Measurements from ENCODE around the gene CHPF. TPM values are rescaled to one million over a fixed set of nuclear protein-coding genes. Genes with fewer than 3 reads are reported as not detected.

The CHPF gene
- total and polyA plus RNA-seq, 4 donors: 61.2 to 86.6 (median 76.6) TPM

GRCh38 chr2:219569041-219569440, 25.4 kb upstream of the CHPF start:
- H3K4me1 ChIP-seq (ENCODE audit: control insufficient read depth, insufficient read depth, low read length): peaks cover 19% of the 10 kb centered on the region
- no peaks in the 10 kb centered on the region for H3K27me3 ChIP-seq (ENCODE audit: control insufficient read depth, insufficient read depth, low read length)
- H3K9me3 ChIP-seq (ENCODE audit: control insufficient read depth, insufficient read depth, low read length): no peaks in the 10 kb centered on the region
- H3K4me3 ChIP-seq (ENCODE audit: low read depth, low read length): no peak overlapping the region
- H3K36me3 ChIP-seq (ENCODE audit: control insufficient read depth, insufficient read depth, low read length): peaks cover 46% of the 10 kb centered on the region
- WGBS (ENCODE audit: insufficient coverage): 82% methylated on average over 3 of the region's 6 CpGs
- no peak overlapping the region for H3K27ac ChIP-seq (ENCODE audit: low read depth, low read length)
- no peak for DNase-seq (ENCODE audit: low read depth in 4 of 6, low spot score in 6 of 6)

DNA sequence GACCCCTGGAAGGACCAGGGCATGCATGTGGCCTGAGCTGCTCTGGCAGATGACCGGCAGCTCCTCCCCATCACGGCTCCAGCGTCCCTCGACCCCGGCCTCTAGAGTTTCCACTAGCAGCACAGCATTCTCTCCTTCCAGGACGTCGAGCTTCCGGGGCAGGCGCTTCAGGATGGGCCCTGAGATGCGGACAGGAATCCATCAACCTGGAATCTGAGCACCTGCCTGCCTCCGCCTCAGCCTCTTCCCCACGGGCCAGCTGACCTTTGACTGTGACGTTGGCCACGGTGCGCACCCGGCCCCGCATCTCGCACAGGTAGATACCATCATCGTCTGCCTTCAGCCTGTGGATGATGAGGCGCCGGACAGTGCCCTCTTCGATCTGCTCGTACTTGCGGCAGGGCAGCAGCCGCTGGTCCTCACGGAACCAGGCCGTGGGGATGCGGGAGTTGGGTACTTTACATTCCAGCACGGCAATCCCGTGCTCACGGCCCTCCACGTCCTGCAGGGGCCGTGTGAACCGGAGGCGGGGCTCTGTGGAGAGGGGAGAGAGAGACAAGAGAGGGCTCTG, 24.3 kb upstream of the CHPF start:
- Histone ChIP-seq H3K36me3 (ENCODE audit: control insufficient read depth, insufficient read depth, low read length) (peaks cover 58% of the 10 kb centered on the region), H3K4me3 (ENCODE audit: low read depth, low read length) (no peak overlapping the region), H3K4me1 (ENCODE audit: control insufficient read depth, insufficient read depth, low read length) (peaks cover 19% of the 10 kb centered on the region), H3K9me3 (ENCODE audit: control insufficient read depth, insufficient read depth, low read length) (no peaks in the 10 kb centered on the region), H3K27ac (ENCODE audit: low read depth, low read length) (no peak overlapping the region), H3K27me3 (ENCODE audit: control insufficient read depth, insufficient read depth, low read length) (no peaks in the 10 kb centered on the region)
- WGBS (ENCODE audit: insufficient coverage): 87% methylated on average over 34 of the region's 35 CpGs
- DNase-seq (ENCODE audit: low read depth in 4 of 6, low spot score in 6 of 6): no peak

DNA sequence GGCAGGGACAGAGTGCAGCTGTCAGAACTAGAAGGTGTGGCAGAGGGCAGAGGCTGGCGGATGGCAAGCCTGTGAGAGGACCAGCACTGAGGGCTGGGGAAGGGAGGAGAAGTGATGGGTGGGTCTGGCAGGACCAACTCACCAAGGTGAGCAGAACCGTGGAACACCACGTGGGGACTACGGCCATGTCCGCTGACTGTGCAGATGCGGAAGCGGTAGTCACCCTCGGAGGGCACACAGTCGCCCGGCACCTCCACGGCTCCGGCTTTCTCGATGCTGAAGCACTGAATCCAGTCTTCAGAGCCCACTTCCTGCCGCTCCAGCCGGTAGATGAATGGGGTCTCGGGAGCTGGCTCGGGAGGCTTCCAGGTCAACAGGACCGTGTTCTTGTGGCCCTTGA, 23.5 kb upstream of the CHPF start:
- no peaks in the 10 kb centered on the region for H3K27me3 ChIP-seq (ENCODE audit: control insufficient read depth, insufficient read depth, low read length)
- peaks cover 65% of the 10 kb centered on the region for H3K36me3 ChIP-seq (ENCODE audit: control insufficient read depth, insufficient read depth, low read length)
- no peak for DNase-seq (ENCODE audit: low read depth in 4 of 6, low spot score in 6 of 6)
- H3K9me3 ChIP-seq (ENCODE audit: control insufficient read depth, insufficient read depth, low read length): no peaks in the 10 kb centered on the region
- H3K27ac ChIP-seq (ENCODE audit: low read depth, low read length): no peak overlapping the region
- WGBS (ENCODE audit: insufficient coverage): 92% methylated on average over 18 of the region's 18 CpGs
- H3K4me3 ChIP-seq (ENCODE audit: low read depth, low read length): no peak overlapping the region
- H3K4me1 ChIP-seq (ENCODE audit: control insufficient read depth, insufficient read depth, low read length): peaks cover 15% of the 10 kb centered on the region

DNA sequence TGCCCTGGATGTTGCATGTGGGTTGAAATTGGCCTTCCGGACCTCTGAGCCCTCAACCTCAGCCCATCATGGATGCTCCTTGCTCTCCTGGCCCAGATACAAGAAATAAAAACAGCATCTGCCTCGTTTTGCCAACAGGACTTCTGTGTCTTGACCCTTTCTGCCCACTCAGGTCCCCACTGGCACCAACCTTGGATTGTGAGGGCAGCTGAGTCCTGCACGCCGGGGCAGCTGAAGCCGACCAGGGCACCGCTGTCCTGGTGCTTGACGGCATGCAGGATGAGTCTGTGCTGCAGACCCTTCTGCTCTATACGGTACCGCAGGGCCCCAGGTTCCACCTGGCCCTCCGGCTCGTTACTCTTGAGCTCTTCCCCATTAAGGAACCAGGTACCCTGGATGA, 23.0 kb upstream of the CHPF start:
- H3K27ac ChIP-seq (ENCODE audit: low read depth, low read length): no peak overlapping the region
- no peaks in the 10 kb centered on the region for H3K9me3 ChIP-seq (ENCODE audit: control insufficient read depth, insufficient read depth, low read length)
- 97% methylated on average over 10 of the region's 11 CpGs for WGBS (ENCODE audit: insufficient coverage)
- H3K4me3 ChIP-seq (ENCODE audit: low read depth, low read length): no peak overlapping the region
- H3K4me1 ChIP-seq (ENCODE audit: control insufficient read depth, insufficient read depth, low read length): peaks cover 10% of the 10 kb centered on the region
- DNase-seq (ENCODE audit: low read depth in 4 of 6, low spot score in 6 of 6): no peak
- H3K27me3 ChIP-seq (ENCODE audit: control insufficient read depth, insufficient read depth, low read length): no peaks in the 10 kb centered on the region
- H3K36me3 ChIP-seq (ENCODE audit: control insufficient read depth, insufficient read depth, low read length): peaks cover 70% of the 10 kb centered on the region

DNA sequence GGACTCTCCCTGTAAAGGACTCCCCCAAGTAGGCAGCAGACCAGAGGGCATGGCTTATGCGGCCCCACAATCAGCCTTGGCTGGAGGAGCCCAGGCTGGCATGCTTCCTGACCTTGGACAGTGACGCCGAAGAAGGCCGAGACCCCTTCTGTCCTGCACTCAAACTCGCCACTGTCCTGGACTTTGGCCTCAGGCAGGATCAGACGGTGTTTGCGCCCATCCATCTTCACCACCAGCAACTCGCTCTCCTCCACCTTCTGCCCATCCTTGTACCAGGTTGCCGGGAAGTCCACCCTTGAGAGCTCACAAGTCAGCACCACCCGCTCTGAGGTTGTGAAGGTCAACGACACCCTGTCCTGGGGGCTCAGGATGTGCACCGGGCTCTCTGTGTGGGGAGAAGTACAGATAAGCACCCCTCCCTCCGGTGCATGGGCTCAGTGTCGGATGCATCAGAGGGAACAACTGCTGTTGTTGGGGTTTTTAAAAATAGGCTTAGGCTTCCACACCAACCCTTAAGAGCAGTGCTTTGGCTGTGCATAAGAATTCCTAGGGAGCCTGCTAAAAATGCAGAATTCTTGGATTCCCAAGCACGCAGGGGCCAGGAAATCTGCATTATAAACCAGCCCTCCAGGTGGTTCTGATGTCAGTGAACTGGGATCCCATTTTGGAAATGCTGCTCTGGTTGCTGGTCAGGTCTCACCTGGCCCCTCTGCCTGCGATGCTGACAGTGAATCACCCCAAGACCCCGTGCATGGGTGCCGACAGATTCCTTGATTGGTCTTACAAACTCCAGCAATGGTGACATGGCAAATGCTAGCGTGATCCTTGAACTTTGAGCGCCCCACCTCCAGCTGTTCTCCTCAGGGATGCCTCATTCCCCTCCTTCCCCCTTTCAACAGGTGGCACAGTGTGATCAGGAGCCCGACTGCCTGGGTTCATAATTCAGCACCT, 21.8 kb upstream of the CHPF start:
- 74% methylated on average over 16 of the region's 21 CpGs for whole genome bisulfite sequencing (ENCODE audit: insufficient coverage)
- H3K36me3 ChIP-seq (ENCODE audit: control insufficient read depth, insufficient read depth, low read length): peaks cover 82% of the 10 kb centered on the region
- no peak for DNase-seq (ENCODE audit: low read depth in 4 of 6, low spot score in 6 of 6)

GRCh38 chr2:219563271-219563928, 19.8 kb upstream of the CHPF start:
- no peak overlapping the region for H3K27ac ChIP-seq (ENCODE audit: low read depth, low read length)
- H3K4me1 ChIP-seq (ENCODE audit: control insufficient read depth, insufficient read depth, low read length): peaks cover 11% of the 10 kb centered on the region
- peaks cover 84% of the 10 kb centered on the region for H3K36me3 ChIP-seq (ENCODE audit: control insufficient read depth, insufficient read depth, low read length)
- 92% methylated on average over 16 of the region's 20 CpGs for WGBS (ENCODE audit: insufficient coverage)
- H3K9me3 ChIP-seq (ENCODE audit: control insufficient read depth, insufficient read depth, low read length): no peaks in the 10 kb centered on the region
- no peak overlapping the region for H3K4me3 ChIP-seq (ENCODE audit: low read depth, low read length)
- no peak for DNase-seq (ENCODE audit: low read depth in 4 of 6, low spot score in 6 of 6)
- H3K27me3 ChIP-seq (ENCODE audit: control insufficient read depth, insufficient read depth, low read length): no peaks in the 10 kb centered on the region

More for the DNA sequence above, 21.8 kb upstream of the CHPF start:
- Histone ChIP-seq H3K4me3 (ENCODE audit: low read depth, low read length) (no peak overlapping the region), H3K9me3 (ENCODE audit: control insufficient read depth, insufficient read depth, low read length) (no peaks in the 10 kb centered on the region), H3K27ac (ENCODE audit: low read depth, low read length) (no peak overlapping the region), H3K4me1 (ENCODE audit: control insufficient read depth, insufficient read depth, low read length) (peaks cover 17% of the 10 kb centered on the region), H3K27me3 (ENCODE audit: control insufficient read depth, insufficient read depth, low read length) (no peaks in the 10 kb centered on the region)

DNA sequence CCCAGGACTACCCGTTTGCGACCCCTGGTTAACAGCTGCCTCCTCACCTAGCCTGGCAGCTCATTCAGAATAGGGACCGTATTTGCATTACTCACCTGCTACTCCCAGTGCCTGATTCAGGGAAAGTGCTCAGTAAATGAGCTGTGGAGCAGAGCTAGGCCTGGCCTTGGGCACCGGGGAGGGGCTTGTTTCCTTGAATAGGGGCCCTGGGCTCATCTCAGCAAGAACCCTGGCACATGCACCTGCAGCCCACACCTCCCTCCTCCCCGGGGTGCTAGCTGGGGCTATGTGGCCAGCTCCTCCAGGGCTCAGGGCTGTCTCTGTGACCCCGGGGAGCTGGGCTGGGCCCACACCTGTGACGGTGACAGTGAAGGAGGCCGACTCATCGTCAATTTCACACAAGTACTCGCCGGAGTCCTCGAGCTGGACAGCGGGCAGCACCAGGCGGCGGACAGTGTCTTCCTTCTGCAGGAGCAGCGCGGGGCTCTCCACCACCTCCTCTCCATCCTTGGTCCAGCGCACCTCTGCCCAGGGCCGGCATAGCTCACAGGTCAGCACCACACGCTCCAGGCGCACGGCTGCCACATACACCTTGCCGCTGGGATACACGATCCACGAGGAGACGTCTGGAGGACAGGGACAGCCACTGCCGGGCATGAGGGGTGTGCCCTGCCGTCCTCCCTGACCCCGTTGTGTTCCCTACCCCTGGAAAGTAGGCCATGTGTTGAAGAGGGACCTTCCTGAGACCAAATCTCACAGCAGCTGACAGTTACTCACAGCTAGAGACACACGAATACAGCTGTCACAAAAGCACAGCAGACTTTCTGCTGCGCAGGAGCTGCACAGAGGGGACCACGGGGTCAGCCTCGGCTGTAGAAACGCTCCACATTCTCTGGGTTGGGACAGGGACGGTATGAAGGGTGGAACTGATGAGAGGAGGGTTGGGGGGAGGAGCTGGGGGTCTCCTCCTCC, 18.7 kb upstream of the CHPF start:
- Histone ChIP-seq H3K4me1 (ENCODE audit: control insufficient read depth, insufficient read depth, low read length) (peaks cover 11% of the 10 kb centered on the region), H3K27ac (ENCODE audit: low read depth, low read length) (no peak overlapping the region), H3K9me3 (ENCODE audit: control insufficient read depth, insufficient read depth, low read length) (no peaks in the 10 kb centered on the region), H3K27me3 (ENCODE audit: control insufficient read depth, insufficient read depth, low read length) (no peaks in the 10 kb centered on the region), H3K4me3 (ENCODE audit: low read depth, low read length) (no peak overlapping the region), H3K36me3 (ENCODE audit: control insufficient read depth, insufficient read depth, low read length) (peaks cover 85% of the 10 kb centered on the region)
- no peak for DNase-seq (ENCODE audit: low read depth in 4 of 6, low spot score in 6 of 6)
- 87% methylated on average over 34 of the region's 35 CpGs for WGBS (ENCODE audit: insufficient coverage)

GRCh38 chr2:219561179-219562048, 17.8 kb upstream of the CHPF start:
- Histone ChIP-seq H3K27ac (ENCODE audit: low read depth, low read length) (no peak overlapping the region), H3K27me3 (ENCODE audit: control insufficient read depth, insufficient read depth, low read length) (no peaks in the 10 kb centered on the region), H3K4me3 (ENCODE audit: low read depth, low read length) (no peak overlapping the region), H3K4me1 (ENCODE audit: control insufficient read depth, insufficient read depth, low read length) (peaks cover 11% of the 10 kb centered on the region), H3K9me3 (ENCODE audit: control insufficient read depth, insufficient read depth, low read length) (no peaks in the 10 kb centered on the region), H3K36me3 (ENCODE audit: control insufficient read depth, insufficient read depth, low read length) (peaks cover 84% of the 10 kb centered on the region)
- DNase-seq (ENCODE audit: low read depth in 4 of 6, low spot score in 6 of 6): no peak
- WGBS (ENCODE audit: insufficient coverage): 79% methylated on average over 24 of the region's 24 CpGs

Measured in spinal cord (tissue), 10 donors.